Mesendoderm (in vitro differentiated cells): Measurements from ENCODE around the gene KATNAL2.

Source experiments
- DNase-seq: peaks from one replicate; pipeline ENCODE4 v3.0.0; 2013
- H2AK5ac ChIP-seq: 2 replicates; pipeline ENCODE4 v1.6.1; 2013; ENCODE audit warnings: low read length, inconsistent platforms
- H2BK120ac ChIP-seq: 2 replicates; pipeline ENCODE4 v1.6.1; 2013; ENCODE audit warnings: low read depth, mild to moderate bottlenecking, low read length, moderate library complexity, mixed read lengths
- H2BK15ac ChIP-seq: replicated peaks from 2 replicates; pipeline ENCODE4 v1.6.1; 2013; ENCODE audit warnings: low read depth, mild to moderate bottlenecking, moderate library complexity
- H2BK5ac ChIP-seq: 2 replicates; pipeline ENCODE4 v1.6.1; 2013; ENCODE audit warnings: low read length, inconsistent platforms
- H3K18ac ChIP-seq: 2 replicates; pipeline ENCODE4 v1.6.1; 2013; ENCODE audit warnings: mild to moderate bottlenecking, low read length, mixed read lengths
- H3K23ac ChIP-seq: one replicate; pipeline ENCODE4 v1.6.1; 2013; ENCODE audit warnings: low read length
- H3K27ac ChIP-seq: 2 replicates; pipeline ENCODE4 v1.5.1; 2013; ENCODE audit warnings: low read depth, mild to moderate bottlenecking, inconsistent platforms, low read length, moderate library complexity
- H3K27me3 ChIP-seq: 2 replicates; pipeline ENCODE4 v1.6.1; 2013; ENCODE audit warnings: low read length, control low read depth, mild to moderate bottlenecking, inconsistent platforms; ENCODE audit not compliant: insufficient read depth, poor library complexity
- H3K36me3 ChIP-seq: 2 replicates; pipeline ENCODE4 v1.6.1; 2013; ENCODE audit warnings: low read length, inconsistent platforms; ENCODE audit not compliant: control insufficient read depth, insufficient read depth
- H3K4ac ChIP-seq: one replicate; pipeline ENCODE4 v1.6.1; 2013; ENCODE audit warnings: low read depth, mild to moderate bottlenecking, low read length, moderate library complexity
- H3K4me1 ChIP-seq: 2 replicates; pipeline ENCODE4 v1.6.1; 2013; ENCODE audit warnings: low read depth, low read length, inconsistent platforms; ENCODE audit not compliant: control insufficient read depth
- H3K4me2 ChIP-seq: 2 replicates; pipeline ENCODE4 v1.6.1; 2013; ENCODE audit warnings: low read length
- H3K4me3 ChIP-seq: 2 replicates; pipeline ENCODE4 v1.5.1; 2013; ENCODE audit warnings: mild to moderate bottlenecking, low read length
- H3K56ac ChIP-seq: one replicate; pipeline ENCODE4 v1.6.1; 2013; ENCODE audit warnings: low read length
- H3K79me1 ChIP-seq: 2 replicates; pipeline ENCODE4 v1.6.1; 2013; ENCODE audit warnings: low read length, inconsistent platforms
- H3K79me2 ChIP-seq: 2 replicates; pipeline ENCODE4 v1.6.1; 2013; ENCODE audit warnings: mild to moderate bottlenecking, low read length; ENCODE audit not compliant: control insufficient read depth, insufficient read depth
- H3K9ac ChIP-seq: 2 replicates; pipeline ENCODE4 v1.6.1; 2013; ENCODE audit warnings: low read length, inconsistent platforms
- H4K5ac ChIP-seq: one replicate; pipeline ENCODE4 v1.6.1; 2013; ENCODE audit warnings: low read length
- H4K8ac ChIP-seq: one replicate; pipeline ENCODE4 v1.6.1; 2013; ENCODE audit warnings: low read depth, mild to moderate bottlenecking, control low read depth, low read length, moderate library complexity
- WGBS: extraction: QIAGEN DNeasy Blood & Tissue Kit; methylation state at CpG from one replicate; pipeline ENCODE4 v1.1.7; 2013; ENCODE audit warnings: low lambda C conversion rate, missing lambda C conversion rate; ENCODE audit not compliant: insufficient coverage; ENCODE audit errors: extremely low coverage; 5-methylcytosine and 5-hydroxymethylcytosine counted together

Gene KATNAL2

GRCh38 chr18:46942646-46943045, 25.2 kb downstream of the KATNAL2 start:
- Histone ChIP-seq H3K4ac (no peak overlapping the region), H4K5ac (no peak overlapping the region), H3K18ac (no peak overlapping the region), H2AK5ac (no peak overlapping the region), H3K4me2 (no peak overlapping the region), H3K56ac (no peak overlapping the region), H3K27me3 (no peaks in the 10 kb centered on the region), H3K36me3 (no peaks in the 10 kb centered on the region), H3K79me1 (no peaks in the 10 kb centered on the region), H3K79me2 (no peaks in the 10 kb centered on the region), H2BK120ac (no peak overlapping the region), H3K27ac (no peak overlapping the region), H3K4me1 (no peaks in the 10 kb centered on the region), H3K9ac (no peak overlapping the region), H3K4me3 (no peak overlapping the region), H2BK15ac (no peak overlapping the region), H4K8ac (no peak overlapping the region), H3K23ac (no peak overlapping the region), H2BK5ac (no peak overlapping the region)
- WGBS: no CpG with 5 or more reads among the region's 2 CpGs
- no peak for DNase-seq

- Histone ChIP-seq H3K27me3 (no peaks in the 10 kb centered on the region), H3K27ac (no peak overlapping the region), H2AK5ac (no peak overlapping the region)
Measured at GRCh38 chr18:46946656-46947282, 29.4 kb downstream of the KATNAL2 start.

GRCh38 chr18:46950064-46950656, 32.8 kb downstream of the KATNAL2 start:
- no peak overlapping the region for H3K18ac ChIP-seq
- H2BK120ac ChIP-seq: no peak overlapping the region
- no peak overlapping the region for H3K23ac ChIP-seq
- H3K4ac ChIP-seq: no peak overlapping the region
- H3K4me3 ChIP-seq: no peak overlapping the region
- no peak overlapping the region for H3K4me2 ChIP-seq
- H3K79me2 ChIP-seq: no peaks in the 10 kb centered on the region
- H4K8ac ChIP-seq: no peak overlapping the region
- DNase-seq: peak; percentile 49
- no peak overlapping the region for H3K9ac ChIP-seq
- WGBS: no CpG with 5 or more reads among the region's 5 CpGs
- H2BK5ac ChIP-seq: no peak overlapping the region
- no peaks in the 10 kb centered on the region for H3K79me1 ChIP-seq
- H4K5ac ChIP-seq: no peak overlapping the region
- no peaks in the 10 kb centered on the region for H3K36me3 ChIP-seq
- H3K56ac ChIP-seq: no peak overlapping the region
- no peaks in the 10 kb centered on the region for H3K27me3 ChIP-seq
- H3K4me1 ChIP-seq: no peaks in the 10 kb centered on the region
- no peak overlapping the region for H3K27ac ChIP-seq
- H2AK5ac ChIP-seq: no peak overlapping the region
- H2BK15ac ChIP-seq: no peak overlapping the region

More at GRCh38 chr18:46946656-46947282, 29.4 kb downstream of the KATNAL2 start:
- DNase-seq: peak; percentile 96
- Histone ChIP-seq H2BK120ac (no peak overlapping the region), H2BK15ac (no peak overlapping the region), H3K79me2 (no peaks in the 10 kb centered on the region), H3K4me3 (peak overlapping the region; percentile 87), H3K56ac (peak overlapping the region; percentile 63), H4K5ac (no peak overlapping the region), H3K4ac (no peak overlapping the region), H3K23ac (no peak overlapping the region), H3K4me1 (no peaks in the 10 kb centered on the region), H4K8ac (no peak overlapping the region), H3K9ac (peak overlapping the region; percentile 50), H3K36me3 (no peaks in the 10 kb centered on the region), H3K18ac (no peak overlapping the region), H3K79me1 (no peaks in the 10 kb centered on the region), H3K4me2 (peak overlapping the region; percentile 97), H2BK5ac (no peak overlapping the region)
- no CpG with 5 or more reads among the region's 32 CpGs for WGBS

- no peak for DNase-seq
- no peaks in the 10 kb centered on the region for H3K36me3 ChIP-seq
- H3K4me2 ChIP-seq: no peak overlapping the region
- H3K79me1 ChIP-seq: no peaks in the 10 kb centered on the region
- no peak overlapping the region for H3K23ac ChIP-seq
- no peak overlapping the region for H3K18ac ChIP-seq
- no peaks in the 10 kb centered on the region for H3K27me3 ChIP-seq
- H3K56ac ChIP-seq: no peak overlapping the region
- H3K4me1 ChIP-seq: no peaks in the 10 kb centered on the region
- WGBS: no CpG with 5 or more reads among the region's 5 CpGs
- no peaks in the 10 kb centered on the region for H3K79me2 ChIP-seq
- no peak overlapping the region for H4K5ac ChIP-seq
- H3K27ac ChIP-seq: no peak overlapping the region
- no peak overlapping the region for H2BK120ac ChIP-seq
- H2AK5ac ChIP-seq: no peak overlapping the region
- no peak overlapping the region for H2BK15ac ChIP-seq
- no peak overlapping the region for H2BK5ac ChIP-seq
- no peak overlapping the region for H3K4me3 ChIP-seq
- no peak overlapping the region for H4K8ac ChIP-seq
- H3K4ac ChIP-seq: no peak overlapping the region
- H3K9ac ChIP-seq: no peak overlapping the region
Measured at GRCh38 chr18:46953195-46953594, 35.8 kb downstream of the KATNAL2 start.

GRCh38 chr18:46958209-46958608, 40.8 kb downstream of the KATNAL2 start:
- WGBS: no CpG with 5 or more reads among the region's 4 CpGs
- DNase-seq: no peak
- H3K18ac ChIP-seq: no peak overlapping the region

More at GRCh38 chr18:46958209-46958608, 40.8 kb downstream of the KATNAL2 start:
- no peak overlapping the region for H4K5ac ChIP-seq
- no peak overlapping the region for H3K56ac ChIP-seq
- H3K4me1 ChIP-seq: no peaks in the 10 kb centered on the region
- no peak overlapping the region for H2BK120ac ChIP-seq
- no peak overlapping the region for H3K4ac ChIP-seq
- H3K9ac ChIP-seq: no peak overlapping the region
- no peaks in the 10 kb centered on the region for H3K27me3 ChIP-seq
- H4K8ac ChIP-seq: no peak overlapping the region
- no peak overlapping the region for H3K27ac ChIP-seq
- H2AK5ac ChIP-seq: no peak overlapping the region
- H3K79me2 ChIP-seq: no peaks in the 10 kb centered on the region
- H2BK15ac ChIP-seq: no peak overlapping the region
- H3K4me2 ChIP-seq: no peak overlapping the region
- H3K23ac ChIP-seq: no peak overlapping the region
- no peaks in the 10 kb centered on the region for H3K79me1 ChIP-seq
- H3K4me3 ChIP-seq: no peak overlapping the region
- no peak overlapping the region for H2BK5ac ChIP-seq
- no peaks in the 10 kb centered on the region for H3K36me3 ChIP-seq
